ENCODE data around the gene TPSB2. TPM values are rescaled to one million over a fixed set of nuclear protein-coding genes. Genes with fewer than 3 reads are reported as not detected.

TPSB2 gene
- total and polyA plus RNA-seq, 8 donors = 0.13 to 55.5 (median 1.6) TPM; not detected in 4

DNA sequence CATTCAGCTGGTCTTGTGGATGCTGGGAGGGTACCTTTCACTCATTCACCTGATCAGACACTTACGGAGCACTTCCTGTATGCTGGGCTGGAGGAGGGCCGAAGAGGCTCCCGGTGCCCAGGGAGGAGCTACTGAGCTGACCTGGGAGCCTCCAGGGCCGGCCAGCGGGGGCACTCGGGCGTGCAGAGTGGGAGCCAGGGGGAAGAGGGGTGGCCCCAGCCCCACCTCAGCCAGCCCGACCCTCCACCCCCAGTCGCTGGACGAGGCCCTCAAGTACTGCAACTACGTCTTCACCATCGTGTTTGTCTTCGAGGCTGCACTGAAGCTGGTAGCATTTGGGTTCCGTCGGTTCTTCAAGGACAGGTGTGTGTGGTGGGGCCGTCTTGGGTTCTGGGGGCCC, 15.3 kb downstream of the TPSB2 start:
- H3K27ac ChIP-seq = no peak overlapping the region
- TF ChIP-seq, protein P1, sequence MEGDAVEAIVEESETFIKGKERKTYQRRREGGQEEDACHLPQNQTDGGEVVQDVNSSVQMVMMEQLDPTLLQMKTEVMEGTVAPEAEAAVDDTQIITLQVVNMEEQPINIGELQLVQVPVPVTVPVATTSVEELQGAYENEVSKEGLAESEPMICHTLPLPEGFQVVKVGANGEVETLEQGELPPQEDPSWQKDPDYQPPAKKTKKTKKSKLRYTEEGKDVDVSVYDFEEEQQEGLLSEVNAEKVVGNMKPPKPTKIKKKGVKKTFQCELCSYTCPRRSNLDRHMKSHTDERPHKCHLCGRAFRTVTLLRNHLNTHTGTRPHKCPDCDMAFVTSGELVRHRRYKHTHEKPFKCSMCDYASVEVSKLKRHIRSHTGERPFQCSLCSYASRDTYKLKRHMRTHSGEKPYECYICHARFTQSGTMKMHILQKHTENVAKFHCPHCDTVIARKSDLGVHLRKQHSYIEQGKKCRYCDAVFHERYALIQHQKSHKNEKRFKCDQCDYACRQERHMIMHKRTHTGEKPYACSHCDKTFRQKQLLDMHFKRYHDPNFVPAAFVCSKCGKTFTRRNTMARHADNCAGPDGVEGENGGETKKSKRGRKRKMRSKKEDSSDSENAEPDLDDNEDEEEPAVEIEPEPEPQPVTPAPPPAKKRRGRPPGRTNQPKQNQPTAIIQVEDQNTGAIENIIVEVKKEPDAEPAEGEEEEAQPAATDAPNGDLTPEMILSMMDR (IDR thresholded peaks at IDR 0.05) = no peak
- peaks cover 0 to 25% of the 10 kb centered on the region in 2 donors for H3K27me3 ChIP-seq
- ATAC-seq (no peak), DNase-seq (no peak)
- no peaks in the 10 kb centered on the region for H3K36me3 ChIP-seq
- no peaks in the 10 kb centered on the region for H3K9me3 ChIP-seq
- no peak overlapping the region for H3K4me3 ChIP-seq
- intact Hi-C loops (cut with DNase I) = no loop called here
- H3K4me1 ChIP-seq = no peaks in the 10 kb centered on the region

DNA sequence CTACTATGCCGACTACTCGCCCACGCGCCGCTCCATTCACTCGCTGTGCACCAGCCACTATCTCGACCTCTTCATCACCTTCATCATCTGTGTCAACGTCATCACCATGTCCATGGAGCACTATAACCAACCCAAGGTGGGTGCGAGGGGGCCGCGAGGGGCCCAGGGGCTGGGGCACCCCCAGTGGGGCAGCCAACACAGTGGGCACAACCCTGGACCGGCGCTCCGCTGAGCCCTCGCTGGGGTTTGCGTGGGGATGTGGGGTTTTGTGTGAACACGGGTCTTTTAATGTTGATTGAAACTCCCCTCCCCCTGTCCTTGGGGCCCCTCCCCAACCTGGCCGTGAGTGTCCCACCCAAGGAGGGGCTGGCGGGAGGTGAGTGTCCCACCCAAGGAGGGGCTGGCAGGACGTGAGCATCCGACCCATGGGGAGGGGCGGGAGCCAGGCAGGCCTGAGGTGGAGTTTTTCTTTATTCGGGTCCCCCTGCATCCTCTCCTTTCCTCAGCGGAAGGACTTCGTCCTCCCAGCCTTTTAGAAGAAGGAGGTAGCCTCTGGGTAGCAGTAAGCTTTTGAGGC, 16.1 kb downstream of the TPSB2 start:
- H3K4me3 ChIP-seq = no peak overlapping the region
- no peaks in the 10 kb centered on the region for H3K9me3 ChIP-seq
- H3K36me3 ChIP-seq = no peaks in the 10 kb centered on the region
- no peak for DNase-seq
- TF ChIP-seq, protein P1 (IDR thresholded peaks at IDR 0.05) = no peak
- H3K4me1 ChIP-seq = no peaks in the 10 kb centered on the region
- no peak overlapping the region for H3K27ac ChIP-seq
- ATAC-seq = no peak
- intact Hi-C loops (cut with DNase I) = no loop called here
- peaks cover 0 to 25% of the 10 kb centered on the region in 2 donors for H3K27me3 ChIP-seq

DNA sequence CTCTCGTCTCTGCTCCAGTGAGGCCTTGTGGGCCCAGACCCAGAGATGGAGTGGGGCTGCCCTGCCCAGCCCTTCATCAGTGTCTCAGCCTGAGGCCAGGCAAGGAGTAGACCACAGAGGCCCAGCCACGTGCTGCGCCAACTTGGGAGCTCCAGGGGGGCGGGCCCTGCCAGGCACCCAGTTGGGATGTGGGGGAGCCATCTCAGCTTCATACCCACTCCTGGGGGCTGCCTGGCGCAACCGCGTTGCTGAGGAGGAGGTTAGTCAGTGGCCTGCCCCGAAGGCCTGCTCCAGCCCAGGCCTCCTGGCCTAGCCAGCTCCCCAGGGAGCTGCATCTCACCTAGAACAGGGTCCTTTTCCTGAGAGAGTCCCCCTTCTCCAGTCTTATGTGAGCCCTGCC, 16.8 kb downstream of the TPSB2 start:
- ATAC-seq (no peak), DNase-seq (no peak)
- Histone ChIP-seq H3K4me1 (no peaks in the 10 kb centered on the region), H3K36me3 (no peaks in the 10 kb centered on the region), H3K4me3 (no peak overlapping the region), H3K9me3 (no peaks in the 10 kb centered on the region), H3K27me3 (peaks cover 0 to 25% of the 10 kb centered on the region in 2 donors), H3K27ac (no peak overlapping the region)
- intact Hi-C loops (cut with DNase I) = no loop called here
- TF ChIP-seq, protein P1 (IDR thresholded peaks at IDR 0.05) = no peak

DNA sequence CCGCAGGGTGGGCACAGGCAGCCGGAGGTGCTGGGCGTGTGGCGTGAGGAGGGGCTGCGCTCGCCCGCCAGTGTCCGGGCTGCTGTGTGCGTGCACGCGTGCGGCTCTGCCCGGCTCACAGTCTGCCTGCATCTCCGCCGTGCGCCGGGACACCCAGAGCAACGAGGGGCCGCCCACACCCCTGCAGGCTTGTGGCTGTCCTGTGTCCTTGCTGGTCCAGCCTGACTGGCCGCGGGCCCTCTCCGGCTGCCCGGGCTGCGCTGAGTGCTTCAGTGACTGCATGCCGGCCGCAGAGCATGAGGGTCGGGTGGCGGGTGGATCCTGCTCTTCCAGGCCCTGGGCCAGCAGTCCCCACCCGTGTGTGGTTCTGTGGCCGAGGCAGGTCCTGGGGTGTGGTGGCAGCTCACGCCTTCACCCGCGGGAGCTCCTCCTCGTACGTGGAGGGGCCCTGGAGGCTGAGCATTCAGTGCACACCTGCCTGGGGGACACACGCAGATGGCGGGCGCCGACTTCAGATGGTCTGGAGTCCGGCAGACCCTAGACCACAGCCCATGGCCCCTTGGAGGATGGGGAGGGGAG, 17.3 kb downstream of the TPSB2 start:
- peaks cover 0 to 29% of the 10 kb centered on the region in 2 donors for H3K27me3 ChIP-seq
- H3K4me1 ChIP-seq = no peaks in the 10 kb centered on the region
- H3K27ac ChIP-seq = no peak overlapping the region
- ATAC-seq (no peak), DNase-seq (no peak)
- H3K36me3 ChIP-seq = no peaks in the 10 kb centered on the region
- H3K9me3 ChIP-seq = no peaks in the 10 kb centered on the region
- TF ChIP-seq, protein P1 (IDR thresholded peaks at IDR 0.05) = no peak
- no peak overlapping the region for H3K4me3 ChIP-seq
- intact Hi-C loops (cut with DNase I) = no loop called here

DNA sequence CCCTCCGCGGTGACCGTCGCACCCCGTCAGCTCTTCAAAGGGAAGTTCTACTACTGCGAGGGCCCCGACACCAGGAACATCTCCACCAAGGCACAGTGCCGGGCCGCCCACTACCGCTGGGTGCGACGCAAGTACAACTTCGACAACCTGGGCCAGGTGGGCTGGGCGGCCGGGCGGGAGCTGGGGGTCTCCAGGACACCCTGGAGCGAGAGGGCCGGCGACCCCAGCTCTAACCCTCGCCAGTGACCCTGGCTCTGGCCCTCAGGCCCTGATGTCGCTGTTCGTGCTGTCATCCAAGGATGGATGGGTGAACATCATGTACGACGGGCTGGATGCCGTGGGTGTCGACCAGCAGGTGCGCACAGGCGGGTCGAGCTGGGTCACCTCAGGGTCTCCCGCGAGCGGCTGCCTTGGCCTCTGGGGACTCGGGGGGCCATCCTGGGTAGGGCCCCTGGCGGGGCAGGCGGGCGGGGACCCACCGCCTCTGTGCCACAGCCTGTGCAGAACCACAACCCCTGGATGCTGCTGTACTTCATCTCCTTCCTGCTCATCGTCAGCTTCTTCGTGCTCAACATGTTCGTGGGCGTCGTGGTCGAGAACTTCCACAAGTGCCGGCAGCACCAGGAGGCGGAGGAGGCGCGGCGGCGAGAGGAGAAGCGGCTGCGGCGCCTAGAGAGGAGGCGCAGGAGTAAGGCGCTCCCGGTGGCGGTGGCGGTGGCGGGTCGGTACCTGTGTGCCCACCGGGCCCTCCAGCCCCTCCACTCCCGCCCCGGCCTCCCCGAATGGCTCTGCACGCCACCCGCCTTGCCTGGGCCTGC, 18.3 kb downstream of the TPSB2 start:
- TF ChIP-seq, protein P1 (IDR thresholded peaks at IDR 0.05) = no peak
- H3K4me1 ChIP-seq = no peaks in the 10 kb centered on the region

More for the DNA sequence above, 18.3 kb downstream of the TPSB2 start:
- Histone ChIP-seq H3K9me3 (no peaks in the 10 kb centered on the region), H3K36me3 (no peaks in the 10 kb centered on the region), H3K27ac (no peak overlapping the region), H3K4me3 (no peak overlapping the region), H3K27me3 (peaks cover 0 to 32% of the 10 kb centered on the region in 2 donors)
- ATAC-seq (no peak), DNase-seq (no peak)
- intact Hi-C loops (cut with DNase I) = no loop called here

Measured in left lung (tissue), 10 donors.